ENCODE data around the gene NPR3.

- TF ChIP-seq CTCF (IDR thresholded peaks at IDR 0.05) (no peak), EP300 (IDR thresholded peaks at IDR 0.05) (no peak)
Measured at GRCh38 chr5:32684260-32684659, 26.9 kb upstream of the NPR3 start.

Measured in suprapubic skin (tissue), 3 donors.